Measurements from ENCODE around the gene TGFA.

Gene TGFA

GRCh38 chr2:70443726-70444125, 109.9 kb downstream of the TGFA start:
- no peak overlapping the region for H3K4me3 ChIP-seq (ENCODE audit: low read length)
- no peak for DNase-seq (ENCODE audit: low read depth, low spot score)

- no peak overlapping the region for H3K4me3 ChIP-seq (ENCODE audit: low read length)
- DNase-seq (ENCODE audit: low read depth, low spot score): no peak
These were observed 110.6 kb downstream of the TGFA start for GRCh38 chr2:70443078-70443465.

- no peak overlapping the region for H3K4me3 ChIP-seq (ENCODE audit: low read length)
- no peak for DNase-seq (ENCODE audit: low read depth, low spot score)
These were observed 111.1 kb downstream of the TGFA start for GRCh38 chr2:70442301-70443077.

GRCh38 chr2:70440621-70441020, 113.0 kb downstream of the TGFA start:
- DNase-seq (ENCODE audit: low read depth, low spot score): peak; percentile 94
- 0 out of 2 replicates have a peak overlapping the region, but pooled peaks have one; percentile 7 for H3K4me3 ChIP-seq (ENCODE audit: low read length)

- no peak for DNase-seq (ENCODE audit: low read depth, low spot score)
These were observed 118.5 kb downstream of the TGFA start for GRCh38 chr2:70435138-70435537.

GRCh38 chr2:70433315-70433714, 120.3 kb downstream of the TGFA start:
- no peak for DNase-seq (ENCODE audit: low read depth, low spot score)
- H3K4me3 ChIP-seq (ENCODE audit: low read length): no peak overlapping the region

More at GRCh38 chr2:70435138-70435537, 118.5 kb downstream of the TGFA start:
- no peak overlapping the region for H3K4me3 ChIP-seq (ENCODE audit: low read length)

GRCh38 chr2:70431716-70432347, 121.8 kb downstream of the TGFA start:
- DNase-seq (ENCODE audit: low read depth, low spot score): no peak

GRCh38 chr2:70426341-70426740, 127.3 kb downstream of the TGFA start:
- no peak for DNase-seq (ENCODE audit: low read depth, low spot score)
- H3K4me3 ChIP-seq (ENCODE audit: low read length): no peak overlapping the region

More at GRCh38 chr2:70431716-70432347, 121.8 kb downstream of the TGFA start:
- H3K4me3 ChIP-seq (ENCODE audit: low read length): no peak overlapping the region

GRCh38 chr2:70425682-70426301, 127.8 kb downstream of the TGFA start:
- H3K4me3 ChIP-seq (ENCODE audit: low read length): no peak overlapping the region
- DNase-seq (ENCODE audit: low read depth, low spot score): no peak

GRCh38 chr2:70420740-70421139, 132.9 kb downstream of the TGFA start:
- no peak overlapping the region for H3K4me3 ChIP-seq (ENCODE audit: low read length)
- no peak for DNase-seq (ENCODE audit: low read depth, low spot score)

GRCh38 chr2:70420143-70420542, 133.5 kb downstream of the TGFA start:
- no peak overlapping the region for H3K4me3 ChIP-seq (ENCODE audit: low read length)
- no peak for DNase-seq (ENCODE audit: low read depth, low spot score)

- DNase-seq (ENCODE audit: low read depth, low spot score): no peak
- no peak overlapping the region for H3K4me3 ChIP-seq (ENCODE audit: low read length)
These were observed 135.1 kb downstream of the TGFA start for GRCh38 chr2:70418514-70418913.

- DNase-seq (ENCODE audit: low read depth, low spot score): no peak
- no peak overlapping the region for H3K4me3 ChIP-seq (ENCODE audit: low read length)
These were observed 136.6 kb downstream of the TGFA start for GRCh38 chr2:70417011-70417410.

GRCh38 chr2:70412294-70413070, 141.1 kb downstream of the TGFA start:
- no peak for DNase-seq (ENCODE audit: low read depth, low spot score)
- no peak overlapping the region for H3K4me3 ChIP-seq (ENCODE audit: low read length)

GRCh38 chr2:70411483-70412125, 142.0 kb downstream of the TGFA start:
- DNase-seq (ENCODE audit: low read depth, low spot score): no peak
- no peak overlapping the region for H3K4me3 ChIP-seq (ENCODE audit: low read length)

GRCh38 chr2:70403267-70404053, 150.2 kb downstream of the TGFA start:
- no peak for DNase-seq (ENCODE audit: low read depth, low spot score)
- H3K4me3 ChIP-seq (ENCODE audit: low read length): no peak overlapping the region

- no peak overlapping the region for H3K4me3 ChIP-seq (ENCODE audit: low read length)
- no peak for DNase-seq (ENCODE audit: low read depth, low spot score)
These were observed 153.1 kb downstream of the TGFA start for GRCh38 chr2:70400539-70400938.

- no peak overlapping the region for H3K4me3 ChIP-seq (ENCODE audit: low read length)
- no peak for DNase-seq (ENCODE audit: low read depth, low spot score)
These were observed 154.6 kb downstream of the TGFA start for GRCh38 chr2:70399046-70399445.
